Measurements from ENCODE around the gene COL21A1.

- TF ChIP-seq CTCF (IDR thresholded peaks at IDR 0.05) (no peak), POLR2A (IDR thresholded peaks at IDR 0.05) (no peak)
These were observed 214.6 kb downstream of the COL21A1 start for GRCh38 chr6:56032715-56033260.
